ENCODE results near the gene PLLP. TPM values are rescaled to one million over a fixed set of nuclear protein-coding genes. Genes with fewer than 3 reads are reported as not detected.

The PLLP gene
- total and polyA plus RNA-seq, 9 of the 15 experiments (the other 6 are each of a cell fraction or from before 2014, with no cell fraction given): 0.09 to 0.96 (median 0.27) TPM

DNA sequence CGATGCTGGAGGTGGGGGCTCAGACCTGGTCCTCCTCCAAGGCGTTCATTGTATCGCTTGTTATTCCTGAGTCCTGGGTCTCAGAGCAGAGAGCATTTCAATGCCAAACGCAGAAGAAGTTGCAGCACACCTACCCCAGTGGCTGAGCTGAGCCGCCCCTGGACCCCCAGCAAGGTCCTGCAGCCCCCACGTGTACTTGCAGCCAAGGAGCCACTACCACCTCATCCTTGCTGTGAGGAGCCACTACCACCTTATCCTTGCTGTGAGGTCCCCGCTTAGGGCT is 13.5 kb downstream of the PLLP start:
- in situ Hi-C loops (cut with MboI) (no loop called here), intact Hi-C loops (cut with micrococcal nuclease) (no loop called here)
- FAIRE-seq: no peak
- Histone ChIP-seq H3K9me1 (ENCODE audit: control insufficient read depth, insufficient read depth, low read length) (no peaks in the 10 kb centered on the region), H3K27ac (ENCODE audit: extremely low read depth, low read depth, low read length) (no peak overlapping the region), H3K36me3 (ENCODE audit: control insufficient read depth, insufficient read depth, low read length) (no peaks in the 10 kb centered on the region), H3K4me3 (no peak overlapping the region), H4K20me1 (replicated peaks; ENCODE audit: control insufficient read depth, insufficient read depth, low read length) (no peaks in the 10 kb centered on the region), H2AFZ (ENCODE audit: low read depth, low read length) (no peak overlapping the region), H3K9me3 (replicated peaks; ENCODE audit: control insufficient read depth, insufficient read depth, low read depth, low read length) (no peaks in the 10 kb centered on the region), H3K9ac (ENCODE audit: insufficient read depth in 1 of 2, low read depth in 2 of 2, low read length in 2 of 2) (0 out of 4 replicates have a peak overlapping the region, but pooled peaks of 1 of the 2 experiments have one; percentile 13), H3K4me1 (replicated peaks in 1 of 2; ENCODE audit: control insufficient read depth in 2 of 2, insufficient read depth in 2 of 2, low read length in 2 of 2) (peaks cover 25 to 31% of the 10 kb centered on the region in 2 experiments), H3K79me2 (ENCODE audit: control insufficient read depth, insufficient read depth, low read length) (no peaks in the 10 kb centered on the region), H3K4me2 (ENCODE audit: insufficient read depth, low read length) (no peak overlapping the region), H3K27me3 (ENCODE audit: control insufficient read depth in 2 of 2, insufficient read depth in 2 of 2, low read length in 2 of 2) (no peaks in the 10 kb centered on the region)
- no peak for ATAC-seq
- 79% methylated on average over 7 of the region's 7 CpGs for WGBS (ENCODE audit: insufficient coverage, low coverage, missing lambda C conversion rate)
- BruUV-seq (replicated peaks): no TSS peak
- peak in 1 of 4 experiments; percentile 4 for DNase-seq (ENCODE audit: extremely low read depth in 1 of 4, low spot score in 3 of 4)
- ChIA-PET CTCF (ENCODE audit: low intra/inter-chr PET ratio) (no interaction called here), POLR2A (interaction anchor here (0.6 to 1.1 kb wide), 2 partner anchors 182 to 338 kb away, joined by 3 to 5 read pairs; no protein-coding TSS in a partner anchor)
- TF ChIP-seq TSHZ1 (CRISPR knock-in tag; IDR thresholded peaks at IDR 0.05) (no peak), ZNF77 (CRISPR knock-in tag; IDR thresholded peaks at IDR 0.05) (no peak), ZNF165 (CRISPR knock-in tag; IDR thresholded peaks at IDR 0.05; ENCODE audit: borderline replicate concordance) (no peak), TCF15 (CRISPR knock-in tag; IDR thresholded peaks at IDR 0.05) (no peak), ZNF696 (CRISPR knock-in tag; conservative IDR thresholded peaks at IDR 0.05) (no peak), KLF10 (CRISPR knock-in tag; IDR thresholded peaks at IDR 0.05) (no peak), SOX6 (IDR thresholded peaks at IDR 0.05) (no peak), PURB (CRISPR knock-in tag; IDR thresholded peaks at IDR 0.05; ENCODE audit: low read depth) (no peak), PYGO2 (tag; IDR thresholded peaks at IDR 0.05) (no peak), RB1 (IDR thresholded peaks at IDR 0.05; ENCODE audit: low read depth) (no peak), GATA2 (CRISPR knock-in tag; IDR thresholded peaks at IDR 0.05) (no peak), ZC3H11A (IDR thresholded peaks at IDR 0.05; ENCODE audit: low read depth, low read length) (no peak)
- TF ChIP-seq, protein P1, sequence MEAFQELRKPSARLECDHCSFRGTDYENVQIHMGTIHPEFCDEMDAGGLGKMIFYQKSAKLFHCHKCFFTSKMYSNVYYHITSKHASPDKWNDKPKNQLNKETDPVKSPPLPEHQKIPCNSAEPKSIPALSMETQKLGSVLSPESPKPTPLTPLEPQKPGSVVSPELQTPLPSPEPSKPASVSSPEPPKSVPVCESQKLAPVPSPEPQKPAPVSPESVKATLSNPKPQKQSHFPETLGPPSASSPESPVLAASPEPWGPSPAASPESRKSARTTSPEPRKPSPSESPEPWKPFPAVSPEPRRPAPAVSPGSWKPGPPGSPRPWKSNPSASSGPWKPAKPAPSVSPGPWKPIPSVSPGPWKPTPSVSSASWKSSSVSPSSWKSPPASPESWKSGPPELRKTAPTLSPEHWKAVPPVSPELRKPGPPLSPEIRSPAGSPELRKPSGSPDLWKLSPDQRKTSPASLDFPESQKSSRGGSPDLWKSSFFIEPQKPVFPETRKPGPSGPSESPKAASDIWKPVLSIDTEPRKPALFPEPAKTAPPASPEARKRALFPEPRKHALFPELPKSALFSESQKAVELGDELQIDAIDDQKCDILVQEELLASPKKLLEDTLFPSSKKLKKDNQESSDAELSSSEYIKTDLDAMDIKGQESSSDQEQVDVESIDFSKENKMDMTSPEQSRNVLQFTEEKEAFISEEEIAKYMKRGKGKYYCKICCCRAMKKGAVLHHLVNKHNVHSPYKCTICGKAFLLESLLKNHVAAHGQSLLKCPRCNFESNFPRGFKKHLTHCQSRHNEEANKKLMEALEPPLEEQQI (IDR thresholded peaks at IDR 0.05): no peak
- TF ChIP-seq, protein P2, sequence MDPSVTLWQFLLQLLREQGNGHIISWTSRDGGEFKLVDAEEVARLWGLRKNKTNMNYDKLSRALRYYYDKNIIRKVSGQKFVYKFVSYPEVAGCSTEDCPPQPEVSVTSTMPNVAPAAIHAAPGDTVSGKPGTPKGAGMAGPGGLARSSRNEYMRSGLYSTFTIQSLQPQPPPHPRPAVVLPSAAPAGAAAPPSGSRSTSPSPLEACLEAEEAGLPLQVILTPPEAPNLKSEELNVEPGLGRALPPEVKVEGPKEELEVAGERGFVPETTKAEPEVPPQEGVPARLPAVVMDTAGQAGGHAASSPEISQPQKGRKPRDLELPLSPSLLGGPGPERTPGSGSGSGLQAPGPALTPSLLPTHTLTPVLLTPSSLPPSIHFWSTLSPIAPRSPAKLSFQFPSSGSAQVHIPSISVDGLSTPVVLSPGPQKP (CRISPR knock-in tag; IDR thresholded peaks at IDR 0.05): no peak
- TF ChIP-seq, protein P3, sequence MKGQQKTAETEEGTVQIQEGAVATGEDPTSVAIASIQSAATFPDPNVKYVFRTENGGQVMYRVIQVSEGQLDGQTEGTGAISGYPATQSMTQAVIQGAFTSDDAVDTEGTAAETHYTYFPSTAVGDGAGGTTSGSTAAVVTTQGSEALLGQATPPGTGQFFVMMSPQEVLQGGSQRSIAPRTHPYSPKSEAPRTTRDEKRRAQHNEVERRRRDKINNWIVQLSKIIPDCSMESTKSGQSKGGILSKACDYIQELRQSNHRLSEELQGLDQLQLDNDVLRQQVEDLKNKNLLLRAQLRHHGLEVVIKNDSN (CRISPR knock-in tag; IDR thresholded peaks at IDR 0.05): no peak

Data from K562 (cell line).